Measurements from ENCODE around the gene FBXW7.

DNA sequence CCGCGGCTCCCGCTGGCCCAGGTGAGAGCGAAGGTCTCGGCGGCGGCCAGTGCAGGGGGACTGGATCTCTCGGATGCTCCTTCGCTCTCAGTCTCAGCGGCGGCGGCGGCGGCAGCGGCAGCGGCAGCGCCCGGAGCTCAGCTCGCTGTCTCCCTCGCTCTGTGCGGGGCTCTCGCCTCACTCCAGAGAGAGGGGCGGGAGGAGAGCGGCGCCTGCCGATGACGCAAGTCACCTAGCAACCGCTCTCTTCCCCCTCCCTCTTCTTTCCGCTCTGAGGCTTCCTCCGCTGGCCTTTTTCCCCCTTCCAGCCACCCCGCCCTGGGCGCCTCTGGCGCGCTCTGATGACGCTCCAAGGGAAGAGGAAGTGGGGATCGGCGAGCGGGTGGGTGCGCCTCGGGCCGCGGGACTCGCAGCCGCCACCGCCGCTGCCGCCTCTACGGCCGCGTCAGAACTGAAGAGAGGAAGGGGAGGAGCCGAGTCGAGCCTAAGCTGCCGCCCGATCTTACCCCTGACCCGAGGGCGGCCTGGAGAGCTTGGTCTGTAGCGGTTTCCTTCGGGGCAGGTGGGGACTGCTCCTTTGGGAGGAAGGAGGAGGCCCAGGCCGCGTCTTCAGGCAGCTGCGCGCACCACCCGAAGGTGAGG, at the start of gene FBXW7:
- TF ChIP-seq, protein P1, sequence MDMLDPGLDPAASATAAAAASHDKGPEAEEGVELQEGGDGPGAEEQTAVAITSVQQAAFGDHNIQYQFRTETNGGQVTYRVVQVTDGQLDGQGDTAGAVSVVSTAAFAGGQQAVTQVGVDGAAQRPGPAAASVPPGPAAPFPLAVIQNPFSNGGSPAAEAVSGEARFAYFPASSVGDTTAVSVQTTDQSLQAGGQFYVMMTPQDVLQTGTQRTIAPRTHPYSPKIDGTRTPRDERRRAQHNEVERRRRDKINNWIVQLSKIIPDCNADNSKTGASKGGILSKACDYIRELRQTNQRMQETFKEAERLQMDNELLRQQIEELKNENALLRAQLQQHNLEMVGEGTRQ (CRISPR knock-in tag; IDR thresholded peaks at IDR 0.05), result 0 out of 2 replicates have a peak, but pooled peaks have one; percentile 28
- TF ChIP-seq ESRRA (CRISPR knock-in tag; IDR thresholded peaks at IDR 0.05; ENCODE audit: borderline replicate concordance) (no peak; the same call in 1 of the 2 replicates), GABPB1 (CRISPR knock-in tag; IDR thresholded peaks at IDR 0.05) (peak; percentile 54; the same call in 1 of the 2 replicates)
- TF ChIP-seq, protein P2, sequence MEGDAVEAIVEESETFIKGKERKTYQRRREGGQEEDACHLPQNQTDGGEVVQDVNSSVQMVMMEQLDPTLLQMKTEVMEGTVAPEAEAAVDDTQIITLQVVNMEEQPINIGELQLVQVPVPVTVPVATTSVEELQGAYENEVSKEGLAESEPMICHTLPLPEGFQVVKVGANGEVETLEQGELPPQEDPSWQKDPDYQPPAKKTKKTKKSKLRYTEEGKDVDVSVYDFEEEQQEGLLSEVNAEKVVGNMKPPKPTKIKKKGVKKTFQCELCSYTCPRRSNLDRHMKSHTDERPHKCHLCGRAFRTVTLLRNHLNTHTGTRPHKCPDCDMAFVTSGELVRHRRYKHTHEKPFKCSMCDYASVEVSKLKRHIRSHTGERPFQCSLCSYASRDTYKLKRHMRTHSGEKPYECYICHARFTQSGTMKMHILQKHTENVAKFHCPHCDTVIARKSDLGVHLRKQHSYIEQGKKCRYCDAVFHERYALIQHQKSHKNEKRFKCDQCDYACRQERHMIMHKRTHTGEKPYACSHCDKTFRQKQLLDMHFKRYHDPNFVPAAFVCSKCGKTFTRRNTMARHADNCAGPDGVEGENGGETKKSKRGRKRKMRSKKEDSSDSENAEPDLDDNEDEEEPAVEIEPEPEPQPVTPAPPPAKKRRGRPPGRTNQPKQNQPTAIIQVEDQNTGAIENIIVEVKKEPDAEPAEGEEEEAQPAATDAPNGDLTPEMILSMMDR (IDR thresholded peaks at IDR 0.05), result no peak

Measured in WTC11 (cell line).